GM12878 (cell line): ENCODE results near the gene ERN2. TPM values are rescaled to one million over a fixed set of nuclear protein-coding genes. Genes with fewer than 3 reads are reported as not detected.

Experiments used
- BHLHE40 ChIP-seq, 2 experiments: fragments of 450-650 bp in 1 of 2; IDR thresholded peaks; 2 replicates each; pipeline ENCODE4 v1.6.1; 2011 to 2017; ENCODE audit warnings: low read depth in 2 of 2, borderline replicate concordance in 1 of 2, improper control_type of control experiment in 1 of 2, low read length in 1 of 2, mild to moderate bottlenecking in 1 of 2
- CUX1 ChIP-seq: IDR thresholded peaks from 2 replicates; pipeline ENCODE4 v1.6.1; 2012; ENCODE audit warnings: improper control_type of control experiment, low read depth, low read length; ENCODE audit not compliant: insufficient replicate concordance
- GATAD2B ChIP-seq: fragments of 450-650 bp; conservative IDR thresholded peaks from 2 replicates; pipeline ENCODE4 v1.6.1; 2017; ENCODE audit warnings: low read depth, mild to moderate bottlenecking, moderate library complexity
- HCFC1 ChIP-seq: fragments of 150-350 bp; IDR thresholded peaks from 2 replicates; pipeline ENCODE4 v1.6.1; 2014; ENCODE audit warnings: low read length
- KDM1A ChIP-seq: fragments of 200-600 bp; sonication (generic); IDR thresholded peaks from 2 replicates; pipeline ENCODE4 v1.6.1; 2016; ENCODE audit warnings: borderline replicate concordance
- NFIC ChIP-seq: IDR thresholded peaks from 2 replicates; pipeline ENCODE4 v1.6.1; 2012; ENCODE audit warnings: low read depth, mild to moderate bottlenecking, inconsistent platforms, low read length, moderate library complexity
- PKNOX1 ChIP-seq: fragments of 450-650 bp; IDR thresholded peaks from 2 replicates; pipeline ENCODE4 v1.6.1; 2016; ENCODE audit warnings: mild to moderate bottlenecking
- POLR2AphosphoS2 ChIP-seq: IDR thresholded peaks from 2 replicates; pipeline ENCODE4 v1.6.1; 2011; ENCODE audit warnings: low read depth, mild to moderate bottlenecking, low read length, improper control_type of control experiment, moderate library complexity
- PRDM15 ChIP-seq: fragments of 450-650 bp; formaldehyde crosslinking; IDR thresholded peaks from 2 replicates; pipeline ENCODE4 v1.4.0; 2020; ENCODE audit warnings: mild to moderate bottlenecking, moderate library complexity
- SREBF2 ChIP-seq: IDR thresholded peaks from 2 replicates; pipeline ENCODE4 v1.6.1; 2012; ENCODE audit warnings: mild to moderate bottlenecking, low read length
- YBX1 ChIP-seq: fragments of 450-650 bp; IDR thresholded peaks from 2 replicates; pipeline ENCODE4 v1.6.1; 2016; ENCODE audit warnings: antibody characterized with exemption
- ZBTB11 ChIP-seq: fragments of 450-650 bp; formaldehyde crosslinking; IDR thresholded peaks from 2 replicates; pipeline ENCODE4 v1.5.0; 2022; ENCODE audit warnings: mild to moderate bottlenecking, missing genetic modification characterization
- ZSCAN29 ChIP-seq: fragments of 450-650 bp; IDR thresholded peaks from 2 replicates; pipeline ENCODE4 v1.6.1; 2017; ENCODE audit warnings: mild to moderate bottlenecking, moderate library complexity
- ZZZ3 ChIP-seq: IDR thresholded peaks from 2 replicates; pipeline ENCODE4 v1.6.1; 2011; ENCODE audit warnings: low read depth; ENCODE audit not compliant: control insufficient read depth, insufficient read length
- polyA plus RNA-seq, 11 experiments: library from polyadenylated mRNA; depleted of rRNA in 4 of 11; unstranded in 6 of 11; stranded (reverse) in 5 of 11; fragments of >200 nt; fragmentation: Nextera tagmentation in 4 of 11; fragmentation: Illumina TruSeq in 1 of 11; extraction: Ambion mirVana in 4 of 11; extraction: Trizol in 1 of 11; gene quantifications; 1 replicate in 1 of 11; 2 replicates in 10 of 11; pipeline versions ENCODE4 v1.2.1 to v1.2.3, GENCODE V29; 2011 to 2016; ENCODE audit warnings: inconsistent platforms in 2 of 11, missing spikeins in 2 of 11, low read depth in 1 of 11
- total RNA-seq, 4 experiments: library from RNA; depleted of rRNA in 3 of 4; stranded (reverse); fragments of >200 nt in 3 of 4; fragmentation: Illumina TruSeq in 1 of 4; extraction: Trizol in 1 of 4; gene quantifications; 2 replicates each; pipeline versions ENCODE4 v1.2.1 to v1.2.3, GENCODE V29; 2013 to 2021

ERN2 gene
- total and polyA plus RNA-seq, 10 of the 15 experiments (the other 5 are each of a cell fraction or from before 2014, with no cell fraction given) = 0.06 to 0.95 (median 0.36) TPM; not detected in 5

- TF ChIP-seq PRDM15 (CRISPR knock-in tag) (no peak), NFIC (no peak; the same call in 1 of the 2 replicates), SREBF2 (0 out of 2 replicates have a peak, but pooled peaks have one; percentile 28), KDM1A (no peak), PKNOX1 (peak; percentile 63; the same call in 1 of the 2 replicates), GATAD2B (peak; percentile 74), BHLHE40 (IDR thresholded peaks at IDR 0.05; ENCODE audit: borderline replicate concordance in 1 of 2, low read depth in 2 of 2, low read length in 1 of 2) (peak; percentile 89 to 92), YBX1 (no peak), CUX1 (peak; percentile 100), POLR2AphosphoS2 (peak; percentile 99), ZZZ3 (no peak), HCFC1 (peak; percentile 89), ZSCAN29 (no peak), ZBTB11 (peak; percentile 61)
Observed at GRCh38 chr16:23640931-23641765, 71.9 kb downstream of the ERN2 start, which contains the start of the genes DCTN5 and PALB2 (continued).
